HG03280 (cell line): ENCODE results near the gene PRCC.

Experiments used
- ATAC-seq: cut with Tn5 transposase; IDR thresholded peaks from one replicate; pipeline ENCODE4 v1.9.1; 2021; ENCODE audit warnings: mild to moderate bottlenecking, moderate library complexity; ENCODE audit not compliant: unreplicated experiment

PRCC gene, protein sequence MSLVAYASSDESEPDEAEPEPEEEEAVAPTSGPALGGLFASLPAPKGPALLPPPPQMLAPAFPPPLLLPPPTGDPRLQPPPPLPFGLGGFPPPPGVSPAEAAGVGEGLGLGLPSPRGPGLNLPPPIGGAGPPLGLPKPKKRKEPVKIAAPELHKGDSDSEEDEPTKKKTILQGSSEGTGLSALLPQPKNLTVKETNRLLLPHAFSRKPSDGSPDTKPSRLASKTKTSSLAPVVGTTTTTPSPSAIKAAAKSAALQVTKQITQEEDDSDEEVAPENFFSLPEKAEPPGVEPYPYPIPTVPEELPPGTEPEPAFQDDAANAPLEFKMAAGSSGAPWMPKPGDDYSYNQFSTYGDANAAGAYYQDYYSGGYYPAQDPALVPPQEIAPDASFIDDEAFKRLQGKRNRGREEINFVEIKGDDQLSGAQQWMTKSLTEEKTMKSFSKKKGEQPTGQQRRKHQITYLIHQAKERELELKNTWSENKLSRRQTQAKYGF

DNA sequence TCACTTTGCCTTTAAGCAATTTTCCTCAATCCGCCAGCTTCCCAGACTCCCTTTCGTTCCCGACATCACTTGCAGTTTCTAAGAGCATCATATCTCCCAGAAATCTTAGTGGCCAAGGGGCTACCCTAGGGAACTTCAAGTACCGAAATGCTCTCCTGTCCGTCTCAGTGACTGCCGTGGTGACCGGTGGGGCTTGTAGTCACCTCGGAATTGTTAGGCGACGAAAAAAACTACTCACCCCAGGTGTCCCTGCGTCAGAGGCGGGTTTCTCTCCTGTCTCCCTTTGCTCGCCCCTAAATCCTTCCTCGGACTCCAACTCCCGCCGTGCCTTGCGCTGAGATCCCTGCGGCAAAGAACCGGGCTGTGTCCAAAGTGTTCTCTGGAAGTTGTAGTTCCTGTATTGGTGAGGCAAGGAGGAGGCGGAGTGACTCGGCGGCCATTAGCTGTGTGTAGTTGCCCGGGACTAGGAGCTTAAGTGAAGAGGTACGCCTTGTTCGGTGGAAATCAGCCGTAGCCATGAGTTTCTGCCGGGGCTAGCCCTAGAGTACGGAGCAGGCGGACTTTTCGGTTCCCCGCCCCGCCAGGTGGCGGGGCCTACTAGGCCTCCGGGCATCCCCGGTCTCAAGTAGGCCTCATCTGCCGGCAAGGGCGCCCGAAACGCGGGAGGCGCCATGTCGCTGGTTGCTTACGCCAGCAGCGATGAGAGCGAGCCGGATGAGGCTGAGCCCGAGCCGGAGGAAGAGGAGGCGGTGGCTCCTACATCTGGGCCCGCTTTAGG, at the start of gene PRCC:
PRCC (plus strand) TSS at position 435 of the 778 bp plus-strand sequence; CDS start at position 672, 237 bp downstream.
- peak; percentile 88 for ATAC-seq

DNA sequence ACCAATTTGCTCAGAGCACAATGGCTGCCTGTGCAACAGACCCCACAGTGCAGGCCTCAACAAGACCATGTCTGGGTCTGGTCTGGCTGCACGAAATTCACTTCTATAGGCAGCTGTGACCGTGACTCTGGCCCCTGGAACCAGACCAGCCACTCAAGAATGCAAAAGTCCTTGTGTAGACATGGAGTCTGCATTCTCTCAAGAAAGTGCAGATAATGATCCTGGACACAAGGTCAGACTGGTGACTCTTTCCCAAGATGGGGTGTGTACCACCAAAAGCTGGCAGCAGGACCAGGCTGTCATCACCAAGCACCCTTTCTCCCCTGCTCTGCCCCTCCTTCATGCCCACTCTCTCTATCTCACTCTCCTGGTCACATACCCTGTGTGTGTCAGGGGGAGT, 46.2 kb upstream of the PRCC start:
- ATAC-seq = no peak

- ATAC-seq = no peak
Measured at GRCh38 chr1:156721535-156721934, 45.8 kb upstream of the PRCC start.

- ATAC-seq = peak; percentile 32
Measured at GRCh38 chr1:156725683-156726280, 41.6 kb upstream of the PRCC start.

GRCh38 chr1:156726549-156727226, 40.6 kb upstream of the PRCC start:
- ATAC-seq = no peak

GRCh38 chr1:156727492-156727891, 39.8 kb upstream of the PRCC start:
- no peak for ATAC-seq

DNA sequence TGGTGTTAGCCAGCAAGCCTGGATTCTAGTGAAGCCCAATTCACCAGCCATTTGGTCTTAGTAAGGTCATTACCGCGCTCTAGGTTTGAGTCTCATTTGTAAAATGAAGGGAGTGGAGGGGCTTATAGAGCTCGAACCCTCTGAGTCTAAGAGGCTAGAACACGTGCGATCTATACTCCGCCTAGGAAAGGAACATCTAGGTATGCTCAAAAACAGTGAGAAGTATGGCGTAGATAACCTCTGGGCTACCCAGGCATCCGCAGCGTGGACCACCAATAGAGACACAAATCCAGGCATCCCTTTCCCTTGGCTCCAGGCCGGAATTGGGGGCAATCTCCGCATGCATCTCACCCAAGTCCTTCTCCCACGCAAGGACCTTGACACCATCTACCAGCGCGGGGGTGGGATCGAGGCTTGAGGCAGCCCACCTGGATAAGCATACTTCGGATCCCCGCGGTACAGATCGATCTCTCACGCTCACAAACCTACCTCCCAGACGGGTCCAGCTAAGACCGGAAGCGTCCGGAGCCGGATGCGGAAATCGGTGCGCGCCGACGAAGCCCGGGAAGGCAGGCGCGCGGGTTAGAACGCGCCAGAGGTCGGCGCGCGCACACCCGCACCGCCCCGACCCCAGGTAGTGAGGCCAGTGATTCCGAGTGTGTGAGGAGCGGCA, 39.3 kb upstream of the PRCC start, which contains the start of gene METTL25B:
METTL25B (plus strand) TSS at position 544 of the 673 bp plus-strand sequence. CDS start 636 bp downstream, outside the sequence.
- peak; percentile 51 for ATAC-seq

- ATAC-seq = peak; percentile 90
Measured at GRCh38 chr1:156728599-156729462, 38.5 kb upstream of the PRCC start, which contains the start of gene ISG20L2. Gene ISG20L2 (minus strand): TSS chr1:156728766. CDS start chr1:156727652, 1,114 bp downstream.

- no peak for ATAC-seq
Measured at GRCh38 chr1:156733989-156734584, 33.2 kb upstream of the PRCC start.

- ATAC-seq = no peak
Measured at GRCh38 chr1:156738407-156738806, 28.9 kb upstream of the PRCC start.

DNA sequence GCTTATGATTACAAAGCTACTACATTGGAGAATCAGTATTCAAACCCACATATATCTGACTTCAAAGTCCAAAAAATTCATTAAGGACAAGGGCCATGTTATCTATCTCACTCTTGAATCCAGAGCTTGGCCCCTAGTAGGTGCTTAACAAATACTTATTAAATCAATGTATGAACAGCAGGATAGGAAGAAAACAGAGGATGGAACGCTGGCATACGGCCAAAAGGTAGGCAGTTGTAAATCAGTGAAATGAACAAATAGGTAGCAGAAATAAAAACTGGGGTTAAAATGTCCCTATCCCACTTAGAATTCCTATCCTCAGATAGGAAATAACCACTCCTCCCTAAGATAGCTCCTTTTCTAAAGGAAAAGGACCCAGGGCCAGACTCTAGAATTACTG, 28.4 kb upstream of the PRCC start:
- no peak for ATAC-seq

- ATAC-seq = peak; percentile 2
Measured at GRCh38 chr1:156740237-156740740, 27.0 kb upstream of the PRCC start.

DNA sequence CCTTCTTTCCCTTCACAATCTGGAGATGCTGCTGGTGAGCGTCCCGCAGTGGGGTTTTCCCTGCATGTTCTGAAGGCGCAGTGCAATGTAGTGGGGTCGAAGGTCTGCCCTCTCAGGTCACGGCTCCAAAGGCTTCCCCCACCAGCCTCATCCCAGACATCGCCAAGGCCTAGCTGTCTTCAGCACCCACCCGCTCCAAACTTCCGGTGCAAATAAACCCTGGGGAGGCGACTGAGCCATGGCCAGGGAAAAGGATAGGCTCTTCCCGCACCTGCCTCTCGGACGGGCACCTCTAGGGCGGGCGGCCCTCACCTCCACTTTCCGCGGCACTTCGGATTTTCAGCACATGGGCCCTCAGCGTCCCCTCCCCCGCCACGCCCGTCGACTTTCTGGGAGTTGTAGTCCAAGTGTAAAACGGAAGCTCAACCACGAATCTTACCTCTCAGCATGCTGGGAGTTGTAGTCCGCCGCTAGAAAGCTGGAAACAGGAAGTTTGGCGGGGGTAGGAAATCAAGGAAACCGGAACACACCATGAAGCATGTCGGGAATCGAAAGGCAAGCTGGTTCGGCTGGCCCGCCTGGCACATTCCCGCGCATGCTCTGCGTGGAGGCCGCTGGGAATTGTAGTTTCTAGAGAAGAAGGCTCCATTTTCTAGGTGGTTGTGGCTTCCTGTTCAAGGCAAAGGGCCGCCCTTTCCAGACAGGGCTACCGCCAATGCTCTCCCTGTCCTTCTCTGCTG, 26.4 kb upstream of the PRCC start, which contains the start of gene MRPL24:
MRPL24 (minus strand) TSS at position 348 of the 740 bp plus-strand sequence. CDS start 2,384 bp downstream, outside the sequence.
- peak; percentile 84 for ATAC-seq

- ATAC-seq = peak; percentile 0
Measured at GRCh38 chr1:156741481-156741983, 25.8 kb upstream of the PRCC start.

- no peak for ATAC-seq
Measured at GRCh38 chr1:156742017-156742416, 25.3 kb upstream of the PRCC start.

GRCh38 chr1:156742801-156743200, 24.5 kb upstream of the PRCC start:
- ATAC-seq = no peak
